Mesenchymal stem cell (in vitro differentiated cells and primary cell): ENCODE results near the gene USP24.

Experiments
- DNase-seq: peaks from one replicate; pipeline ENCODE4 v3.0.0-alpha.2; 2013
- H2AFZ ChIP-seq: one replicate; pipeline ENCODE4 v1.6.1; 2013; ENCODE audit warnings: low read depth, mild to moderate bottlenecking, control low read depth, inconsistent platforms, low read length, moderate library complexity
- H2AK5ac ChIP-seq: 2 replicates; pipeline ENCODE4 v1.6.1; 2013; ENCODE audit warnings: low read length, moderate library complexity, mild to moderate bottlenecking, inconsistent platforms; ENCODE audit not compliant: severe bottlenecking
- H2BK120ac ChIP-seq: one replicate; pipeline ENCODE4 v1.6.1; 2013; ENCODE audit warnings: low read depth, mild to moderate bottlenecking, inconsistent platforms, low read length, moderate library complexity
- H2BK12ac ChIP-seq, 2 experiments: one replicate each; pipeline ENCODE4 v1.6.1; 2013; ENCODE audit warnings: inconsistent platforms in 2 of 2, low read length in 2 of 2, mild to moderate bottlenecking in 2 of 2, moderate library complexity in 2 of 2, control low read depth in 1 of 2
- H2BK15ac ChIP-seq: one replicate; pipeline ENCODE4 v1.6.1; 2013; ENCODE audit warnings: mild to moderate bottlenecking, low read depth, inconsistent platforms; ENCODE audit not compliant: poor library complexity, severe bottlenecking
- H2BK5ac ChIP-seq: 2 replicates; pipeline ENCODE4 v1.6.1; 2013; ENCODE audit warnings: low read depth, mild to moderate bottlenecking, low read length, control low read depth, inconsistent platforms; ENCODE audit not compliant: poor library complexity, severe bottlenecking
- H3K14ac ChIP-seq, 2 experiments: one replicate each; pipeline ENCODE4 v1.6.1; 2013; ENCODE audit warnings: inconsistent platforms in 2 of 2, low read length in 2 of 2, control low read depth in 1 of 2, mild to moderate bottlenecking in 1 of 2, moderate library complexity in 1 of 2
- H3K18ac ChIP-seq, 2 experiments: one replicate each; pipeline ENCODE4 v1.6.1; 2013; ENCODE audit warnings: inconsistent platforms in 2 of 2, low read length in 2 of 2, control low read depth in 1 of 2, low read depth in 1 of 2, mild to moderate bottlenecking in 1 of 2
- H3K23ac ChIP-seq, 2 experiments: one replicate each; pipeline ENCODE4 v1.6.1; 2013; ENCODE audit warnings: inconsistent platforms in 2 of 2, low read length in 2 of 2, mild to moderate bottlenecking in 2 of 2, moderate library complexity in 2 of 2, control low read depth in 1 of 2
- H3K27ac ChIP-seq: 2 replicates; pipeline ENCODE4 v1.5.1; 2013; ENCODE audit warnings: mild to moderate bottlenecking, moderate library complexity, low read length, control low read depth, inconsistent platforms; ENCODE audit not compliant: poor library complexity, severe bottlenecking
- H3K27me3 ChIP-seq, 2 experiments: 2 replicates each; pipeline versions ENCODE4 v1.6.1 to v1.7.0; 2013; ENCODE audit warnings: low read length in 2 of 2, mild to moderate bottlenecking in 2 of 2, moderate library complexity in 2 of 2, control low read depth in 1 of 2, inconsistent platforms in 1 of 2; ENCODE audit not compliant: control insufficient read depth in 1 of 2, insufficient read depth in 1 of 2
- H3K36me3 ChIP-seq, 2 experiments: 2 replicates each; pipeline versions ENCODE4 v1.6.1 to v1.7.0; 2013; ENCODE audit warnings: low read length in 2 of 2, control low read depth in 1 of 2, inconsistent platforms in 1 of 2, low read depth in 1 of 2, mild to moderate bottlenecking in 1 of 2; ENCODE audit not compliant: insufficient read depth in 2 of 2, control insufficient read depth in 1 of 2
- H3K4ac ChIP-seq, 2 experiments: one replicate each; pipeline ENCODE4 v1.6.1; 2013; ENCODE audit warnings: inconsistent platforms in 2 of 2, low read length in 2 of 2, mild to moderate bottlenecking in 2 of 2, moderate library complexity in 2 of 2, control low read depth in 1 of 2, low read depth in 1 of 2
- H3K4me1 ChIP-seq: 2 replicates; pipeline ENCODE4 v1.6.1; 2013; ENCODE audit warnings: low read depth, low read length, control low read depth; ENCODE audit not compliant: control insufficient read depth, insufficient read depth
- H3K4me2 ChIP-seq: 2 replicates; pipeline ENCODE4 v1.6.1; 2013; ENCODE audit warnings: low read length, mild to moderate bottlenecking, inconsistent platforms; ENCODE audit not compliant: poor library complexity, severe bottlenecking
- H3K4me3 ChIP-seq, 2 experiments: 2 replicates each; pipeline versions ENCODE4 v1.5.1 to v1.7.0; 2013; ENCODE audit warnings: low read length in 2 of 2, mild to moderate bottlenecking in 2 of 2, control low read depth in 1 of 2, low read depth in 1 of 2; ENCODE audit not compliant: insufficient read depth in 1 of 2
- H3K79me1 ChIP-seq: replicated peaks from 2 replicates; pipeline ENCODE4 v1.6.1; 2013; ENCODE audit warnings: mild to moderate bottlenecking, control low read depth, low read length, inconsistent platforms; ENCODE audit not compliant: poor library complexity, severe bottlenecking
- H3K9ac ChIP-seq: 2 replicates; pipeline ENCODE4 v1.7.0; 2013; ENCODE audit warnings: mild to moderate bottlenecking, low read length, moderate library complexity
- H3K9me3 ChIP-seq: 2 replicates; pipeline ENCODE4 v1.7.0; 2013; ENCODE audit warnings: mild to moderate bottlenecking, low read length; ENCODE audit not compliant: control insufficient read depth
- H4K8ac ChIP-seq: one replicate; pipeline ENCODE4 v1.6.1; 2013; ENCODE audit warnings: inconsistent platforms, mild to moderate bottlenecking, low read length, moderate library complexity
- H4K91ac ChIP-seq: one replicate; pipeline ENCODE4 v1.6.1; 2013; ENCODE audit warnings: mild to moderate bottlenecking, low read length, inconsistent platforms
- WGBS: methylation state at CpG from one replicate; pipeline ENCODE4 v1.1.7; 2013; ENCODE audit warnings: mixed read lengths; 5-methylcytosine and 5-hydroxymethylcytosine counted together

The USP24 gene

GRCh38 chr1:55243655-55244054 lies 28.5 kb upstream of the USP24 start:
- Histone ChIP-seq H3K27me3 (no peaks in the 10 kb centered on the region), H2BK5ac (no peak overlapping the region), H3K18ac (no peak overlapping the region), H4K8ac (no peak overlapping the region), H3K9me3 (no peaks in the 10 kb centered on the region), H3K4me3 (no peak overlapping the region), H3K14ac (no peak overlapping the region), H2BK15ac (no peak overlapping the region), H3K4me2 (no peak overlapping the region), H3K36me3 (no peaks in the 10 kb centered on the region), H3K79me1 (no peaks in the 10 kb centered on the region), H2BK12ac (no peak overlapping the region), H3K4ac (no peak overlapping the region), H2AFZ (peak overlapping the region; percentile 56), H3K9ac (no peak overlapping the region), H3K23ac (no peak overlapping the region), H2BK120ac (no peak overlapping the region), H3K27ac (no peak overlapping the region), H3K4me1 (no peaks in the 10 kb centered on the region), H2AK5ac (no peak overlapping the region), H4K91ac (no peak overlapping the region)
- WGBS: no CpG with 5 or more reads among the region's 2 CpGs
- no peak for DNase-seq

DNA sequence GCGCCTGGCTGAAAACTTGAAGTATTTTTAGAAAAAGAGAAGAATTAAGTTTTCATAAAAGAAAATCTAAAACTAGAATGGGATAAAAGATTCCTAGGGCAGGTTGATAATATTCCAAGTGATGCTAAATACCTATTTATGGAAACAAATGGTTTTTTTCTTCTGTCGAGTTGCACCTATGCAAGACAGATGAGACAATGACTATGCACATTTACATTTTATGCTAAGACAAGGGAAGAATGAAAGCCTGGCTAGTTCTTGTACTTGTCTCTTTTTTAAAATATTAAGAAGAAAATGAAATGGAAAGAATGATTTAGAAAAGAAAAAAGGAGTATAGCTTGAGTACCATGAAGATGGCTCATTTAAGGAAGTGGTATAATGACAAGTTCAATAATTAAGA lies 24.4 kb upstream of the USP24 start:
- Histone ChIP-seq H3K4me3 (no peak overlapping the region), H3K27me3 (no peaks in the 10 kb centered on the region), H3K4me1 (no peaks in the 10 kb centered on the region), H3K27ac (no peak overlapping the region), H3K4ac (no peak overlapping the region), H3K4me2 (no peak overlapping the region), H4K8ac (no peak overlapping the region), H3K79me1 (no peaks in the 10 kb centered on the region), H3K36me3 (no peaks in the 10 kb centered on the region), H2BK15ac (no peak overlapping the region), H2BK5ac (no peak overlapping the region), H2AFZ (no peak overlapping the region), H2BK120ac (no peak overlapping the region), H3K9me3 (no peaks in the 10 kb centered on the region), H2BK12ac (no peak overlapping the region), H2AK5ac (no peak overlapping the region), H3K14ac (no peak overlapping the region), H3K23ac (no peak overlapping the region), H3K9ac (no peak overlapping the region), H3K18ac (no peak overlapping the region), H4K91ac (no peak overlapping the region)
- 100% methylated on average over 2 of the region's 2 CpGs for WGBS
- no peak for DNase-seq

DNA sequence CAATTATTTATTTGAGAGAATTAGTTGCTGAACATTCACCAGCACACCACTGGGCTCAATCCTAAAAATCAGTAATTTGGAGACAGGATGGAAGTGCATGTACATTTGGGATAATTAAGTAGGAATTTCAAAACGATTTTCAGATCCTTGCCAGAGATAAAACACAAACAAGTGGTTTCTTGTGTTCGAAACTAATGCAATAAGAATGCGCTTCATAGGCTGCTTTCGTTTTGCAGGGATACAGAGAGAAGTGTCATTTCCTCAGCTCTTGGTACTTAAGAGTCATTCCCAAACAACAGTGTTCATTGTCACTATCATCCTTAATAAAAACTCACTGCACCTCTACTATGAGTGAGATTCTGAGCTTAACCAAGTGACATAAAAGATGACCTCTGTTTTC lies 20.6 kb upstream of the USP24 start:
- no peaks in the 10 kb centered on the region for H3K9me3 ChIP-seq
- no peaks in the 10 kb centered on the region for H3K4me1 ChIP-seq
- H3K9ac ChIP-seq: peak overlapping the region; percentile 39
- WGBS: 6% methylated on average over 3 of the region's 4 CpGs
- H3K23ac ChIP-seq: no peak overlapping the region
- no peak overlapping the region for H3K14ac ChIP-seq
- no peaks in the 10 kb centered on the region for H3K79me1 ChIP-seq
- no peak overlapping the region for H2AK5ac ChIP-seq
- no peak overlapping the region for H3K18ac ChIP-seq
- no peaks in the 10 kb centered on the region for H3K36me3 ChIP-seq
- H3K4me2 ChIP-seq: peak overlapping the region; percentile 56
- no peak overlapping the region for H3K4ac ChIP-seq
- H3K4me3 ChIP-seq: peak overlapping the region in 1 of 2 experiments; percentile 31
- H2BK120ac ChIP-seq: no peak overlapping the region
- H3K27ac ChIP-seq: peak overlapping the region; percentile 5
- H2AFZ ChIP-seq: no peak overlapping the region
- no peak overlapping the region for H2BK5ac ChIP-seq
- peak; percentile 91 for DNase-seq
- H3K27me3 ChIP-seq: no peaks in the 10 kb centered on the region
- no peak overlapping the region for H4K91ac ChIP-seq
- no peak overlapping the region for H4K8ac ChIP-seq
- no peak overlapping the region for H2BK12ac ChIP-seq
- no peak overlapping the region for H2BK15ac ChIP-seq

DNA sequence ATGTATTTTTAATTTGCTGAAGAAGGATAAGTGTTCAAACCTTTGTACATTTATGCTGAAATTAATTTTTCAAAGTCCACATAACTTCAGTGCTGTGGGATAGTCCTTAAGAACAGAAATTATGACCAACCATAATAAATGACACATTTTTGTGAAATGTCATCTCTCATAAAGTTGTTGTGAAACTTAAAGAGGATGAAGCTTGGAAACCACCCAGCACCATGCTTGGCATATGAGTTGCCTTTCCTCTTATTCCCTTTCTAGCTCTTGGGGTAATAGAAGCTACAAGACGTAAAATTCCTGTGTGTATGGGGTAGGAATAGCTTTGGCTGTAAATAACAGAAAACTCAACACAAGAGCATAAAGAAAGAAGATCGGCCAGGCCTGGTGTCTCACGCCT lies 18.9 kb upstream of the USP24 start:
- Histone ChIP-seq H2BK15ac (no peak overlapping the region), H3K9me3 (no peaks in the 10 kb centered on the region), H3K27me3 (no peaks in the 10 kb centered on the region), H2BK120ac (no peak overlapping the region), H4K8ac (no peak overlapping the region), H3K36me3 (no peaks in the 10 kb centered on the region), H3K4ac (no peak overlapping the region), H3K27ac (no peak overlapping the region), H3K4me2 (no peak overlapping the region), H3K4me1 (no peaks in the 10 kb centered on the region), H2BK5ac (no peak overlapping the region), H2AFZ (no peak overlapping the region), H3K23ac (no peak overlapping the region), H3K79me1 (no peaks in the 10 kb centered on the region), H2AK5ac (no peak overlapping the region), H2BK12ac (no peak overlapping the region), H3K4me3 (no peak overlapping the region), H3K18ac (no peak overlapping the region), H4K91ac (no peak overlapping the region), H3K14ac (no peak overlapping the region), H3K9ac (no peak overlapping the region)
- DNase-seq: no peak
- 100% methylated on average over 2 of the region's 3 CpGs for WGBS
